MM.1S (cell line): ENCODE results near the gene ANKRD16.

Experiments
- DNase-seq: peaks from one replicate; pipeline ENCODE4 v3.0.0-alpha.2; 2015
- H2AFZ ChIP-seq: fragments of 300-600 bp; sonication (generic); 2 replicates; pipeline ENCODE4 v1.6.0; 2016; ENCODE audit warnings: antibody characterized with exemption, low read length
- H3F3A ChIP-seq: fragments of 300-600 bp; sonication (generic); 2 replicates; pipeline ENCODE4 v1.6.1; 2016; ENCODE audit warnings: mild to moderate bottlenecking, antibody characterized with exemption, low read length, moderate library complexity, mixed read lengths; ENCODE audit not compliant: insufficient read depth
- H3K27ac ChIP-seq: fragments of 300-600 bp; sonication (generic); 2 replicates; pipeline ENCODE4 v1.5.1; 2016; ENCODE audit warnings: mild to moderate bottlenecking, low read length
- H3K27me3 ChIP-seq: fragments of 300-600 bp; sonication (generic); replicated peaks from 2 replicates; pipeline ENCODE4 v1.6.0; 2016; ENCODE audit warnings: low read length; ENCODE audit not compliant: insufficient read depth
- H3K36me3 ChIP-seq: fragments of 300-600 bp; sonication (generic); replicated peaks from 2 replicates; pipeline ENCODE4 v1.6.1; 2016; ENCODE audit warnings: mild to moderate bottlenecking, low read length, mixed read lengths; ENCODE audit not compliant: insufficient read depth
- H3K4me1 ChIP-seq: fragments of 300-600 bp; sonication (generic); 2 replicates; pipeline ENCODE4 v1.6.1; 2016; ENCODE audit warnings: low read length, mixed read lengths
- H3K4me2 ChIP-seq: fragments of 300-600 bp; sonication (generic); 2 replicates; pipeline ENCODE4 v1.6.0; 2016; ENCODE audit warnings: low read depth, low read length
- H3K4me3 ChIP-seq: fragments of 300-600 bp; sonication (generic); 2 replicates; pipeline ENCODE4 v1.5.1; 2016; ENCODE audit warnings: low read length, mixed read lengths
- H3K79me2 ChIP-seq: fragments of 300-600 bp; sonication (generic); 2 replicates; pipeline ENCODE4 v1.6.1; 2016; ENCODE audit warnings: mixed run types, low read length, mixed read lengths
- H3K9ac ChIP-seq: fragments of 300-600 bp; sonication (generic); 2 replicates; pipeline ENCODE4 v1.6.1; 2016; ENCODE audit warnings: low read length, mixed read lengths
- H3K9me2 ChIP-seq: fragments of 300-600 bp; sonication (generic); replicated peaks from 2 replicates; pipeline ENCODE4 v1.6.1; 2016; ENCODE audit warnings: mild to moderate bottlenecking, low read length, mixed read lengths; ENCODE audit not compliant: insufficient read depth
- H3K9me3 ChIP-seq: fragments of 300-600 bp; sonication (generic); replicated peaks from 2 replicates; pipeline ENCODE4 v1.6.1; 2016; ENCODE audit warnings: mild to moderate bottlenecking, low read length, mixed read lengths; ENCODE audit not compliant: insufficient read depth
- H4K20me1 ChIP-seq: fragments of 300-600 bp; sonication (generic); 2 replicates; pipeline ENCODE4 v1.6.1; 2016; ENCODE audit warnings: mild to moderate bottlenecking, low read length, moderate library complexity, mixed read lengths; ENCODE audit not compliant: insufficient read depth
- CTCF ChIP-seq: fragments of 300-600 bp; sonication (generic); IDR thresholded peaks from 2 replicates; pipeline ENCODE4 v1.5.1; 2016; ENCODE audit warnings: antibody characterized with exemption, low read length, mixed read lengths
- EZH2 ChIP-seq: fragments of 300-600 bp; sonication (generic); optimal IDR thresholded peaks from 2 replicates; pipeline ENCODE3; 2017; ENCODE audit warnings: low read depth, mild to moderate bottlenecking, antibody characterized with exemption, low read length, mixed read lengths
- EZH2phosphoT487 ChIP-seq: fragments of 300-600 bp; sonication (generic); IDR thresholded peaks from 2 replicates; pipeline ENCODE4 v1.6.1; 2018; ENCODE audit warnings: antibody characterized with exemption, low read length

ANKRD16 gene

GRCh38 chr10:5889624-5890451 is at the start of gene ANKRD16, which contains the start of gene FBH1:
TSS of gene ANKRD16 (minus strand) at chr10:5889893. CDS start at chr10:5889354, 539 bp downstream.
TSS of gene FBH1 (plus strand) at chr10:5890243. CDS start at chr10:5890346, 103 bp downstream.
- peak within 1 kb of the TSS; percentile 77 for H2AFZ ChIP-seq
- no peaks in the 10 kb centered on the region for H3K27me3 ChIP-seq
- no peaks in the 10 kb centered on the region for H3K9me3 ChIP-seq
- no peaks in the 10 kb centered on the region for H4K20me1 ChIP-seq
- peaks cover 9% of the 10 kb centered on the region; the same call in 1 of the 2 replicates for H3K36me3 ChIP-seq
- peak within 1 kb of the TSS; percentile 55 for H3K27ac ChIP-seq
- peaks cover 26% of the 10 kb centered on the region for H3F3A ChIP-seq
- TF ChIP-seq EZH2 (no peak), CTCF (no peak), EZH2phosphoT487 (no peak)
- no peaks in the 10 kb centered on the region for H3K9me2 ChIP-seq
- peak within 1 kb of the TSS; percentile 89 for H3K9ac ChIP-seq
- H3K4me2 ChIP-seq: peak within 1 kb of the TSS; percentile 98
- peak; percentile 99 for DNase-seq
- H3K4me3 ChIP-seq: peak within 1 kb of the TSS; percentile 96
- H3K79me2 ChIP-seq: peaks cover 72% of the 10 kb centered on the region
- peaks cover 48% of the 10 kb centered on the region for H3K4me1 ChIP-seq

GRCh38 chr10:5938291-5938690 is 48.6 kb upstream of the ANKRD16 start:
- Histone ChIP-seq H3K79me2 (0 out of 2 replicates have a peak, but pooled peaks cover 3% of the 10 kb centered on the region), H2AFZ (no peak overlapping the region), H3K4me1 (no peaks in the 10 kb centered on the region), H3K9ac (no peak overlapping the region), H3K36me3 (peaks cover 13% of the 10 kb centered on the region), H3K4me3 (no peak overlapping the region), H3K9me3 (no peaks in the 10 kb centered on the region), H3K27ac (no peak overlapping the region), H3K4me2 (no peak overlapping the region), H3K9me2 (no peaks in the 10 kb centered on the region), H3K27me3 (no peaks in the 10 kb centered on the region), H3F3A (0 out of 2 replicates have a peak, but pooled peaks cover 11% of the 10 kb centered on the region), H4K20me1 (no peaks in the 10 kb centered on the region)
- DNase-seq: no peak
- TF ChIP-seq EZH2phosphoT487: no peak
- TF ChIP-seq CTCF: no peak
- no peak for TF ChIP-seq EZH2

GRCh38 chr10:5937016-5937415 is 47.3 kb upstream of the ANKRD16 start:
- 0 out of 2 replicates have a peak, but pooled peaks cover 11% of the 10 kb centered on the region for H3F3A ChIP-seq
- TF ChIP-seq EZH2phosphoT487 (no peak), CTCF (no peak), EZH2 (no peak)
- H3K27ac ChIP-seq: no peak overlapping the region
- H3K79me2 ChIP-seq: 0 out of 2 replicates have a peak, but pooled peaks cover 7% of the 10 kb centered on the region
- H3K9me2 ChIP-seq: no peaks in the 10 kb centered on the region
- no peaks in the 10 kb centered on the region for H3K27me3 ChIP-seq
- no peak overlapping the region for H2AFZ ChIP-seq
- no peaks in the 10 kb centered on the region for H3K9me3 ChIP-seq
- H4K20me1 ChIP-seq: no peaks in the 10 kb centered on the region
- no peak overlapping the region for H3K4me3 ChIP-seq
- DNase-seq: no peak
- H3K9ac ChIP-seq: no peak overlapping the region
- no peak overlapping the region for H3K4me2 ChIP-seq
- H3K4me1 ChIP-seq: no peaks in the 10 kb centered on the region
- H3K36me3 ChIP-seq: peaks cover 17% of the 10 kb centered on the region
